Cardiac fibroblast (primary cell): ENCODE measurements around the gene GRK3.

ENCODE experiments used
- DNase-seq, 2 donors: peaks; one replicate each; pipeline versions ENCODE4 v3.0.0 to v3.0.0-alpha.2; 2010; ENCODE audit warnings: low read depth in 2 of 2
- H3K4me3 ChIP-seq, 2 donors: replicated peaks in 1 of 2; 1 replicate in 1 of 2; 2 replicates in 1 of 2; pipeline ENCODE4 v1.5.1; 2011; ENCODE audit warnings: low read depth in 2 of 2, low read length in 2 of 2, mild to moderate bottlenecking in 2 of 2, moderate library complexity in 1 of 2
- CTCF ChIP-seq: IDR thresholded peaks from one replicate; pipeline ENCODE4 v1.5.1; 2011; ENCODE audit warnings: low read depth, mild to moderate bottlenecking, low read length, inconsistent platforms

The GRK3 gene

GRCh38 chr22:25766418-25766817, 201.9 kb downstream of the GRK3 start:
- no peak for TF ChIP-seq CTCF
- no peak overlapping the region for H3K4me3 ChIP-seq
- DNase-seq: no peak

- DNase-seq: no peak
- no peak overlapping the region for H3K4me3 ChIP-seq
- no peak for TF ChIP-seq CTCF
Observed at GRCh38 chr22:25770333-25770732, 205.9 kb downstream of the GRK3 start.

GRCh38 chr22:25772288-25772687, 207.8 kb downstream of the GRK3 start:
- TF ChIP-seq CTCF: no peak
- no peak overlapping the region for H3K4me3 ChIP-seq
- no peak for DNase-seq

GRCh38 chr22:25774575-25775026, 210.1 kb downstream of the GRK3 start:
- no peak for DNase-seq
- H3K4me3 ChIP-seq: no peak overlapping the region
- peak; percentile 62 for TF ChIP-seq CTCF

GRCh38 chr22:25775531-25775930, 211.1 kb downstream of the GRK3 start:
- no peak for TF ChIP-seq CTCF
- DNase-seq: peak; percentile 36 to 38
- no peak overlapping the region for H3K4me3 ChIP-seq

- H3K4me3 ChIP-seq: no peak overlapping the region
- TF ChIP-seq CTCF: no peak
- DNase-seq: no peak
Observed at GRCh38 chr22:25777411-25777810, 212.9 kb downstream of the GRK3 start.

GRCh38 chr22:25777870-25778269, 213.4 kb downstream of the GRK3 start:
- peak; percentile 46 for TF ChIP-seq CTCF

More at GRCh38 chr22:25777870-25778269, 213.4 kb downstream of the GRK3 start:
- H3K4me3 ChIP-seq: no peak overlapping the region
- peak; percentile 62 to 76 for DNase-seq
